ENCODE results near the gene PEX1. TPM values are rescaled to one million over a fixed set of nuclear protein-coding genes. Genes with fewer than 3 reads are reported as not detected.
"Not testable (repeated sequence)": the region's sequence is repeated elsewhere in the genome, so short reads cannot be mapped to it uniquely, and the experiment has no call there.

Gene PEX1
- total RNA-seq, 1 experiment from 2014 or later, result 20.2 TPM

DNA sequence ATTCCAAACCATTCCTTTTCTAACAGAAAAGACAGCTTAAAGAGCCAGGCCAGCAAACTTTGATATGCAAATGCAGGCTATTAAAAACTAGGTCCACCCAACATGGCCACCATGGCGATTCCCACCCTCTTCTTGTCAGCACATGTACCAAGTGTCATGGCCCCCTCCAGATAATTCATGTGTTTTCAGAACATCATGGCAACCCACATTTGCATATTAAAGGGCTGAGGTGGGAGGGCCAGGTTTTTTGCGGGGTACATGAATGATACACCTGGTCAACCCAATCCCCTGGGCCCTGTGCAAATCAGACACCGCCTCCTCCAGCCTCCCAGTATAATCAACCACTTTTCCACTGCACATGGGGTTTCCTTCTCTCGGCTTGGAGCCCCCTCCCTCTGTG lies 49.6 kb downstream of the PEX1 start:
- Histone ChIP-seq H3K4me3 (no peak overlapping the region), H3F3A (ENCODE audit: insufficient read depth, low read depth) (peaks cover 10% of the 10 kb centered on the region), H3K79me2 (ENCODE audit: low read depth) (no peaks in the 10 kb centered on the region), H3K27me3 (ENCODE audit: insufficient read depth, low read depth) (no peaks in the 10 kb centered on the region), H3K9me2 (ENCODE audit: insufficient read depth) (no peaks in the 10 kb centered on the region), H3K9me3 (ENCODE audit: insufficient read depth, low read depth) (no peaks in the 10 kb centered on the region), H4K20me1 (ENCODE audit: insufficient read depth) (no peaks in the 10 kb centered on the region), H2AFZ (no peak overlapping the region), H3K27ac (no peak overlapping the region), H3K36me3 (ENCODE audit: low read depth) (no peaks in the 10 kb centered on the region), H3K4me1 (replicated peaks; ENCODE audit: insufficient read depth) (peaks cover 13% of the 10 kb centered on the region), H3K4me2 (no peak overlapping the region)
- BruUV-seq (replicated peaks), result no TSS peak
- TF ChIP-seq, protein P1, sequence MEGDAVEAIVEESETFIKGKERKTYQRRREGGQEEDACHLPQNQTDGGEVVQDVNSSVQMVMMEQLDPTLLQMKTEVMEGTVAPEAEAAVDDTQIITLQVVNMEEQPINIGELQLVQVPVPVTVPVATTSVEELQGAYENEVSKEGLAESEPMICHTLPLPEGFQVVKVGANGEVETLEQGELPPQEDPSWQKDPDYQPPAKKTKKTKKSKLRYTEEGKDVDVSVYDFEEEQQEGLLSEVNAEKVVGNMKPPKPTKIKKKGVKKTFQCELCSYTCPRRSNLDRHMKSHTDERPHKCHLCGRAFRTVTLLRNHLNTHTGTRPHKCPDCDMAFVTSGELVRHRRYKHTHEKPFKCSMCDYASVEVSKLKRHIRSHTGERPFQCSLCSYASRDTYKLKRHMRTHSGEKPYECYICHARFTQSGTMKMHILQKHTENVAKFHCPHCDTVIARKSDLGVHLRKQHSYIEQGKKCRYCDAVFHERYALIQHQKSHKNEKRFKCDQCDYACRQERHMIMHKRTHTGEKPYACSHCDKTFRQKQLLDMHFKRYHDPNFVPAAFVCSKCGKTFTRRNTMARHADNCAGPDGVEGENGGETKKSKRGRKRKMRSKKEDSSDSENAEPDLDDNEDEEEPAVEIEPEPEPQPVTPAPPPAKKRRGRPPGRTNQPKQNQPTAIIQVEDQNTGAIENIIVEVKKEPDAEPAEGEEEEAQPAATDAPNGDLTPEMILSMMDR (conservative IDR thresholded peaks at IDR 0.05), result no peak
- no peak for TF ChIP-seq EZH2 (IDR thresholded peaks at IDR 0.05; ENCODE audit: low read depth)
- ChIA-PET POLR2A (ENCODE audit: unreplicated experiment) (no interaction called here), CTCF (no interaction called here)
- intact Hi-C loops (cut with micrococcal nuclease; ENCODE audit: unreplicated experiment), result no loop called here
- DNase-seq, result no peak

GRCh38 chr7:92478095-92478494 lies 50.2 kb downstream of the PEX1 start:
- no peaks in the 10 kb centered on the region for H3K9me3 ChIP-seq (ENCODE audit: insufficient read depth, low read depth)
- H3K27ac ChIP-seq, result no peak overlapping the region
- CTCF ChIA-PET, result no interaction called here
- no peaks in the 10 kb centered on the region for H3K36me3 ChIP-seq (ENCODE audit: low read depth)
- no peak overlapping the region for H3K4me2 ChIP-seq
- no peak overlapping the region for H2AFZ ChIP-seq
- no peak overlapping the region for H3K4me3 ChIP-seq
- TF ChIP-seq, protein P1 (conservative IDR thresholded peaks at IDR 0.05), result no peak
- TF ChIP-seq EZH2 (IDR thresholded peaks at IDR 0.05; ENCODE audit: low read depth), result no peak
- H3K79me2 ChIP-seq (ENCODE audit: low read depth), result no peaks in the 10 kb centered on the region
- H4K20me1 ChIP-seq (ENCODE audit: insufficient read depth), result no peaks in the 10 kb centered on the region
- peaks cover 17% of the 10 kb centered on the region for H3F3A ChIP-seq (ENCODE audit: insufficient read depth, low read depth)
- POLR2A ChIA-PET (ENCODE audit: unreplicated experiment), result no interaction called here
- peaks cover 19% of the 10 kb centered on the region for H3K4me1 ChIP-seq (replicated peaks; ENCODE audit: insufficient read depth)
- BruUV-seq (replicated peaks), result no TSS peak
- no peaks in the 10 kb centered on the region for H3K27me3 ChIP-seq (ENCODE audit: insufficient read depth, low read depth)
- intact Hi-C loops (cut with micrococcal nuclease; ENCODE audit: unreplicated experiment), result no loop called here
- no peak for DNase-seq
- no peaks in the 10 kb centered on the region for H3K9me2 ChIP-seq (ENCODE audit: insufficient read depth)

DNA sequence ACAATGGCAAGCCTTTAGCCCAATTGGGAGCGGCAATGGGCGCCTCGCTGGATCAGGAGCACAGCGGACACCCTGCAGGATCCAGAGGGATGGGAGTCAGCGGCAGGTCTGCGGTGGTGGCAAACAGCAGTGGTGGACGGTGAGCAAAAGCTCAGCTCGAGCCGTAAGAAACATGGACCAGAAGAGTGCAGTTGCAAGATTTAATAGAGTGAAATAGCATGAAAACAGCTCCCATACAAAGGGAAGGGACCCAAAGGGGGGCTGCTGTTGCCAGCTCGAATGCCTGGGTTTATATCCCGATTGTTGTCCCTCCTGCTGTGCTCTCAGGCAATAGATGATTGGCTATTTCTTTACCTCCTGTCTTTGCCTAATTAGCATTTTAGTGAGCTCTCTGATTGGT lies 50.6 kb downstream of the PEX1 start, which contains the start of gene ERVW-1:
ERVW-1 (minus strand) TSS at position 266 of the 400 bp plus-strand sequence. CDS start 7,565 bp downstream, outside the sequence.
- H3K9me2 ChIP-seq (ENCODE audit: insufficient read depth); POLR2A ChIA-PET (ENCODE audit: unreplicated experiment); H3K4me3 ChIP-seq; H3K4me2 ChIP-seq; CTCF ChIA-PET; H4K20me1 ChIP-seq (ENCODE audit: insufficient read depth); H2AFZ ChIP-seq; H3K9me3 ChIP-seq (ENCODE audit: insufficient read depth, low read depth); H3K27ac ChIP-seq; intact Hi-C loops (cut with micrococcal nuclease; ENCODE audit: unreplicated experiment); H3K27me3 ChIP-seq (ENCODE audit: insufficient read depth, low read depth); DNase-seq; H3K79me2 ChIP-seq (ENCODE audit: low read depth); H3K36me3 ChIP-seq (ENCODE audit: low read depth); BruUV-seq (replicated peaks): not testable (repeated sequence)
- Histone ChIP-seq H3K4me1 (replicated peaks; ENCODE audit: insufficient read depth) (peaks cover 23% of the 10 kb centered on the region), H3F3A (ENCODE audit: insufficient read depth, low read depth) (peaks cover 17% of the 10 kb centered on the region)

DNA sequence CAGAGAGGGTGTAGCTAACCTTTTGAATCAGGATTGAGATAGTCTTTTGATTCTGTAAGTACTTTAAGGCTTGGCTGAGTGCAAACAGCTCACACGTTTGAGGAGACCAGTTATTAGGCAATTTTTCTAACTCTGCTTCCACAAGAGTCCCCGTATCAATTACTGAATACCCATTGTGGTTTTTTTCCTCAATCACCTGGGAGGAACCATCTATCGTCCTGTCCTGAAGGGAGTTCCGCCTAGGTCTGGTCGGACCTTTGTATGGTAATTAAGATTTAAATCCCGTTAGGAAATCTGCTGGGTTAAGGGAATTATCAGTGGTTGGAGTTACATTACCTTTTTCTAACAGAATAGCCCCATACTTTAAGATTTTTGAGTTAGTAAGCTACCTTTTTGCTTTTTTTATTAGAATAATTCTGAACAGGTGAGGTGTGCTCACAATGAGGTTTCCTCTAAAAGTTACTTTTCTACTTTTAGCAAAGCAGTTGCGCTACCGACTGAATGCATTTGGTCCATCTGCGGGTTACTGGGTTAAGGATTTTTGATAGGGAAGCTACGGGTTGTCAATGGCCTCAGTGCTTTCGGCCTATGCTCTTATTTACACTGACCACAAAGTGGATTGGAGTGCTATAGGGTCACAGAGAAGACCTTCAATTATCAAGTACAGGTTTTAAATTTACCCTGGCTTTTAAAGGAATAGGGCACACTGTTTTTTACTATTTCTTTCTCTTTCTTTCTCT lies 52.3 kb downstream of the PEX1 start:
- DNase-seq; H3K36me3 ChIP-seq (ENCODE audit: low read depth); intact Hi-C loops (cut with micrococcal nuclease; ENCODE audit: unreplicated experiment); H3K4me2 ChIP-seq; H3K27me3 ChIP-seq (ENCODE audit: insufficient read depth, low read depth); BruUV-seq (replicated peaks); H4K20me1 ChIP-seq (ENCODE audit: insufficient read depth); POLR2A ChIA-PET (ENCODE audit: unreplicated experiment); H3K4me3 ChIP-seq; H3K9me3 ChIP-seq (ENCODE audit: insufficient read depth, low read depth); H3K9me2 ChIP-seq (ENCODE audit: insufficient read depth); H2AFZ ChIP-seq; H3K27ac ChIP-seq; H3K79me2 ChIP-seq (ENCODE audit: low read depth): not testable (repeated sequence)
- Histone ChIP-seq H3K4me1 (replicated peaks; ENCODE audit: insufficient read depth) (peaks cover 32% of the 10 kb centered on the region), H3F3A (ENCODE audit: insufficient read depth, low read depth) (peaks cover 17% of the 10 kb centered on the region)
- CTCF ChIA-PET, result interaction anchor here (1.1 kb wide), 1 partner anchor 52 kb away, joined by 3 read pairs; no protein-coding TSS in a partner anchor

- intact Hi-C loops (cut with micrococcal nuclease; ENCODE audit: unreplicated experiment); DNase-seq; H3K79me2 ChIP-seq (ENCODE audit: low read depth); H4K20me1 ChIP-seq (ENCODE audit: insufficient read depth); H3K4me3 ChIP-seq; POLR2A ChIA-PET (ENCODE audit: unreplicated experiment); H3K4me2 ChIP-seq; H2AFZ ChIP-seq; H3K9me3 ChIP-seq (ENCODE audit: insufficient read depth, low read depth); H3K9me2 ChIP-seq (ENCODE audit: insufficient read depth); BruUV-seq (replicated peaks); H3K36me3 ChIP-seq (ENCODE audit: low read depth); H3K27me3 ChIP-seq (ENCODE audit: insufficient read depth, low read depth); H3K27ac ChIP-seq: not testable (repeated sequence)
- Histone ChIP-seq H3F3A (ENCODE audit: insufficient read depth, low read depth) (peaks cover 17% of the 10 kb centered on the region), H3K4me1 (replicated peaks; ENCODE audit: insufficient read depth) (peaks cover 32% of the 10 kb centered on the region)
- CTCF ChIA-PET, result interaction anchor here (1.1 kb wide), 1 partner anchor 52 kb away, joined by 3 read pairs; no protein-coding TSS in a partner anchor
Measured at GRCh38 chr7:92475261-92475770, 53.0 kb downstream of the PEX1 start.

DNA sequence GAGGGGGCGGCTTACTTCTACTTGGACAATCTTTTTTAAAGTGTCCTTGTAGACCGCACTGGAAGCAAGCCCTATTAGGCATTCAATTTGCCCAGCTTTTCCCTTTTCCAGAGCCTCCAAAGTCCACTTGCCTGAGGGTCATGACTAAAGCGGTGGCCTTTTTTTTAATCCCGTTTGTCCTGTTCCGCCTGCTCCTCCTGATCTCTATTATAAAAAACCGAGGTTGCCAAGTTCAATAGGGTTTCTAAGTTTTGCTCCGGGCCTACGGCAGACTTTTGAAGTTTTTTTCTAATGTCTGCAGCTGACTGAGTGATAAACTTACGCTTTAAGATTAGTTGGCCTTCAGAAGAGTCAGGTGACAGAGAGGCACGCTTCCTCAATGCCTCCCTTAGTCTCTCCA lies 54.3 kb downstream of the PEX1 start:
- BruUV-seq (replicated peaks); CTCF ChIA-PET; H3K9me3 ChIP-seq (ENCODE audit: insufficient read depth, low read depth); H3K27me3 ChIP-seq (ENCODE audit: insufficient read depth, low read depth); H3K9me2 ChIP-seq (ENCODE audit: insufficient read depth); H2AFZ ChIP-seq; H4K20me1 ChIP-seq (ENCODE audit: insufficient read depth); H3K36me3 ChIP-seq (ENCODE audit: low read depth); H3K79me2 ChIP-seq (ENCODE audit: low read depth); intact Hi-C loops (cut with micrococcal nuclease; ENCODE audit: unreplicated experiment): not testable (repeated sequence)
- Histone ChIP-seq H3K4me3 (peak overlapping the region; percentile 28; the same call in 1 of the 2 replicates), H3K27ac (peak overlapping the region; percentile 67), H3K4me1 (replicated peaks; ENCODE audit: insufficient read depth) (peaks cover 32% of the 10 kb centered on the region), H3F3A (ENCODE audit: insufficient read depth, low read depth) (peaks cover 17% of the 10 kb centered on the region), H3K4me2 (peak overlapping the region; percentile 62)
- DNase-seq, result peak; percentile 82 to 84
- POLR2A ChIA-PET (ENCODE audit: unreplicated experiment), result interaction anchor here (0.6 kb wide), 2 partner anchors 12 to 683 kb away, joined by 3 to 10 read pairs; no protein-coding TSS in a partner anchor
